Activated CD4-positive, alpha-beta T cell treated with anti-CD3 and anti-CD28 coated beads for 48 hours (primary cell): Measurements from ENCODE around the gene TBX4.
"Not testable (repeated sequence)": the region's sequence is repeated elsewhere in the genome, so short reads cannot be mapped to it uniquely, and the experiment has no call there.

ENCODE experiments used
- DNase-seq: peaks from one replicate; pipeline ENCODE4 v3.0.0-alpha.2; 2020

The TBX4 gene

GRCh38 chr17:61431594-61432311 lies 20.5 kb upstream of the TBX4 start:
- DNase-seq, result no peak

- DNase-seq, result no peak
Observed at GRCh38 chr17:61436273-61436672, 15.9 kb upstream of the TBX4 start.

- DNase-seq, result no peak
Observed at GRCh38 chr17:61436995-61437704, 15.1 kb upstream of the TBX4 start.

- DNase-seq, result no peak
Observed at GRCh38 chr17:61440697-61441096, 11.5 kb upstream of the TBX4 start.

- DNase-seq, result not testable (repeated sequence)
Observed at GRCh38 chr17:61441507-61441906, 10.7 kb upstream of the TBX4 start.

- DNase-seq, result no peak
Observed at GRCh38 chr17:61442136-61442775, 10.0 kb upstream of the TBX4 start.

GRCh38 chr17:61442878-61443474 lies 9.2 kb upstream of the TBX4 start:
- no peak for DNase-seq

GRCh38 chr17:61443475-61443882 lies 8.7 kb upstream of the TBX4 start:
- DNase-seq, result no peak

GRCh38 chr17:61444075-61444474 lies 8.1 kb upstream of the TBX4 start:
- no peak for DNase-seq

- DNase-seq, result no peak
Observed at GRCh38 chr17:61444831-61445230, 7.4 kb upstream of the TBX4 start.

- no peak for DNase-seq
Observed at GRCh38 chr17:61447358-61447757, 4.9 kb upstream of the TBX4 start.

GRCh38 chr17:61448042-61448441 lies 4.2 kb upstream of the TBX4 start:
- DNase-seq, result no peak

GRCh38 chr17:61449140-61449539 lies 3.1 kb upstream of the TBX4 start:
- DNase-seq, result not testable (repeated sequence)

GRCh38 chr17:61449707-61450640 lies 2.2 kb upstream of the TBX4 start:
- DNase-seq, result no peak

GRCh38 chr17:61450641-61451537 lies 1.3 kb upstream of the TBX4 start:
- no peak for DNase-seq

GRCh38 chr17:61451538-61452300 lies 503 bp upstream of the TBX4 start:
- DNase-seq, result no peak

GRCh38 chr17:61453566-61454380 lies 1.6 kb downstream of the TBX4 start:
- DNase-seq, result no peak

- DNase-seq, result no peak
Observed at GRCh38 chr17:61454381-61455323, 2.4 kb downstream of the TBX4 start.
